Measurements from ENCODE around the gene ZFC3H1. TPM values are rescaled to one million over a fixed set of nuclear protein-coding genes. Genes with fewer than 3 reads are reported as not detected.

The ZFC3H1 gene
- total RNA-seq, 1 experiment from 2014 or later = 24.4 TPM

DNA sequence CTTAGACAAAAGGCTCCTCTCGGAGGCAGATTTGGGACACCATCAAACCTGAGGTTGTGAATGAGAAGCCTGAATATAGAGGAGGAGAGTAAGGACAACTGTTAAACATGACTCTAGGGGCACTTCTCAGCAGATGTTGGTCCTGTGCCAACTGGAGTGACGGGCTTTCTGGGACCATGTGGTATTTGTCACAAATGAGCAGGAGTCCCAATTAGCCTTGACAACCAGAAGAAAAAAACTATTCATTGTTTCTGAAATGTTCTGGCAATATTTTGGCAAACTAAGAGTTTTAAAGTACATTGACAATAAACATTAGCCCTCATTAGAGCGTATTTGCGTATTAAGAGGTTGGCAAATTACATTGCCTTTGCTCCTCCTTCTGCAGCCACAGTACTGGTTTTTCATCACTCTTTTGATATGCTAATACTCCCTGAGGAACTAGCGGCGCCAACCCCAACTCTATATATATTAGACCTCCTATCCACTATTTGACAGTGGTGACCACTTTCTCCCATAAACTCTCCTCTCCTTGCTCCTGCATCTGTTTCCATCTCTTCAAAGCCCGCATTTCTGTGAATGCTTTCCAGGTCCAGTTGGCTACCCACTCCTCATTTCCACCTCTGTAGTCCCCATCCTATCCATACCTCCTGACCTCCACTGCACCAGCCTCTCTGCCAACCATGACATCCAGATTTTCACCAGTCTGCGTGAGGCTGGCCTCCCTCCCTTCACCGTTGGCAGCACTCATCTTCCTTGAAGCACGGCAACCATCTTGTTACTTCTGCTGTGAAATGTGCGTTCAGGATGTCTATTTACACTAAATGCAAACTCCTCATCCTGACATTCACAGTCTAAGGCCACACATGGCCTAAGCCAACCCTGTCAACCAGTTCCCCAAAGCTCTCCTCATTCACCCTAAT is 100.7 kb downstream of the ZFC3H1 start:
- Histone ChIP-seq H2BK20ac (ENCODE audit: low read depth, low read length, poor library complexity, severe bottlenecking) (no peak overlapping the region), H3K4me1 (ENCODE audit: insufficient read depth, low read length) (no peaks in the 10 kb centered on the region; the same call in 1 of the 2 replicates), H4K91ac (ENCODE audit: insufficient read length, low read depth, low read length) (no peak overlapping the region), H2BK5ac (ENCODE audit: insufficient read length, low read length) (no peak overlapping the region), H4K8ac (replicated peaks; ENCODE audit: insufficient read length, low read depth, low read length) (no peak overlapping the region), H3K56ac (ENCODE audit: insufficient read length, low read depth, low read length) (no peak overlapping the region), H3K79me2 (ENCODE audit: insufficient read depth, low read length) (no peaks in the 10 kb centered on the region), H3K9me3 (ENCODE audit: control insufficient read depth, low read depth, low read length) (no peaks in the 10 kb centered on the region), H3K14ac (ENCODE audit: insufficient read depth, low read length) (no peak overlapping the region; the same call in 1 of the 2 replicates), H3K27ac (ENCODE audit: insufficient read length, low read depth, low read length) (no peak overlapping the region), H2BK12ac (ENCODE audit: insufficient read length, low read depth, low read length) (no peak overlapping the region), H2BK120ac (ENCODE audit: low read depth, low read length, poor library complexity, severe bottlenecking) (no peak overlapping the region), H2BK15ac (ENCODE audit: low read depth, low read length) (no peak overlapping the region), H4K20me1 (ENCODE audit: control insufficient read depth, insufficient read depth, insufficient read length) (no peaks in the 10 kb centered on the region), H2AFZ (ENCODE audit: low read length) (no peak overlapping the region), H3K27me3 (ENCODE audit: insufficient read depth, low read length) (no peaks in the 10 kb centered on the region), H3K9ac (ENCODE audit: extremely low read depth, insufficient read length, low read length) (no peak overlapping the region), H3K23ac (ENCODE audit: insufficient read length, low read depth, low read length) (no peak overlapping the region), H3K23me2 (ENCODE audit: insufficient read length, low read depth, low read length, poor library complexity, severe bottlenecking) (no peaks in the 10 kb centered on the region), H3K79me1 (ENCODE audit: insufficient read depth, low read depth, low read length, poor library complexity, severe bottlenecking) (no peaks in the 10 kb centered on the region), H3T11ph (ENCODE audit: low read length) (no peak overlapping the region), H3K4ac (ENCODE audit: low read depth, low read length) (no peak overlapping the region), H2AK5ac (ENCODE audit: insufficient read length, low read length) (no peak overlapping the region), H3K18ac (ENCODE audit: insufficient read length, low read depth, low read length) (no peak overlapping the region), H3K4me2 (ENCODE audit: insufficient read depth, insufficient read length, low read length) (no peak overlapping the region), H4K5ac (ENCODE audit: insufficient read length, low read depth, low read length) (no peak overlapping the region)
- no peak overlapping the region for H3K4me3 Mint-ChIP-seq
- no peaks in the 10 kb centered on the region for H3K27me3 Mint-ChIP-seq (ENCODE audit: low read depth)
- no peak for DNase-seq
- H3K9me3 Mint-ChIP-seq = no peaks in the 10 kb centered on the region
- H3K36me3 Mint-ChIP-seq (ENCODE audit: insufficient read depth in 1 of 3, low read depth in 3 of 3) = no peaks in the 10 kb centered on the region
- WGBS (ENCODE audit: extremely low coverage, insufficient read length, low lambda C conversion rate) = no CpG with 5 or more reads among the region's 11 CpGs
- H3K27ac Mint-ChIP-seq = no peak overlapping the region
- TF ChIP-seq, protein P1, sequence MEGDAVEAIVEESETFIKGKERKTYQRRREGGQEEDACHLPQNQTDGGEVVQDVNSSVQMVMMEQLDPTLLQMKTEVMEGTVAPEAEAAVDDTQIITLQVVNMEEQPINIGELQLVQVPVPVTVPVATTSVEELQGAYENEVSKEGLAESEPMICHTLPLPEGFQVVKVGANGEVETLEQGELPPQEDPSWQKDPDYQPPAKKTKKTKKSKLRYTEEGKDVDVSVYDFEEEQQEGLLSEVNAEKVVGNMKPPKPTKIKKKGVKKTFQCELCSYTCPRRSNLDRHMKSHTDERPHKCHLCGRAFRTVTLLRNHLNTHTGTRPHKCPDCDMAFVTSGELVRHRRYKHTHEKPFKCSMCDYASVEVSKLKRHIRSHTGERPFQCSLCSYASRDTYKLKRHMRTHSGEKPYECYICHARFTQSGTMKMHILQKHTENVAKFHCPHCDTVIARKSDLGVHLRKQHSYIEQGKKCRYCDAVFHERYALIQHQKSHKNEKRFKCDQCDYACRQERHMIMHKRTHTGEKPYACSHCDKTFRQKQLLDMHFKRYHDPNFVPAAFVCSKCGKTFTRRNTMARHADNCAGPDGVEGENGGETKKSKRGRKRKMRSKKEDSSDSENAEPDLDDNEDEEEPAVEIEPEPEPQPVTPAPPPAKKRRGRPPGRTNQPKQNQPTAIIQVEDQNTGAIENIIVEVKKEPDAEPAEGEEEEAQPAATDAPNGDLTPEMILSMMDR (conservative IDR thresholded peaks at IDR 0.05) = no peak
- peaks cover 10 to 20% of the 10 kb centered on the region in 2 experiments for H3K4me1 Mint-ChIP-seq

Other genes with a start within 250 kb of the ZFC3H1 start
- gene LGR5, start 224.1 kb downstream of the ZFC3H1 start, total RNA-seq (2021) = 0.09 and 0.13 TPM in 2 replicates
- 2.5 and 3.7 TPM in 2 replicates for gene THAP2, start 453 bp upstream of the ZFC3H1 start, total RNA-seq (2021)
- gene TMEM19, start 22.2 kb upstream of the ZFC3H1 start, total RNA-seq (2021) = 17.3 and 18.4 TPM in 2 replicates
- 48.0 and 53.0 TPM in 2 replicates for gene RAB21, start 91.0 kb upstream of the ZFC3H1 start, total RNA-seq (2021)
- 39.7 and 44.4 TPM in 2 replicates for gene TBC1D15, start 175.9 kb upstream of the ZFC3H1 start, total RNA-seq (2021)